HG03565 (cell line): Measurements from ENCODE around the gene EEFSEC.

Source experiments
- ATAC-seq: cut with Tn5 transposase; IDR thresholded peaks from one replicate; pipeline ENCODE4 v1.9.1; 2021; ENCODE audit warnings: mild to moderate bottlenecking, moderate library complexity; ENCODE audit not compliant: unreplicated experiment

EEFSEC gene

GRCh38 chr3:128282380-128283196 is 129.3 kb downstream of the EEFSEC start:
- no peak for ATAC-seq

- ATAC-seq = no peak
Observed at GRCh38 chr3:128283421-128283820, 130.1 kb downstream of the EEFSEC start.

- ATAC-seq = no peak
Observed at GRCh38 chr3:128285042-128285966, 132.0 kb downstream of the EEFSEC start.

GRCh38 chr3:128285967-128286321 is 132.7 kb downstream of the EEFSEC start:
- no peak for ATAC-seq

- ATAC-seq = no peak
Observed at GRCh38 chr3:128286691-128287090, 133.4 kb downstream of the EEFSEC start.

- ATAC-seq = no peak
Observed at GRCh38 chr3:128287216-128287615, 133.9 kb downstream of the EEFSEC start.

GRCh38 chr3:128289534-128289933 is 136.3 kb downstream of the EEFSEC start:
- ATAC-seq = no peak

GRCh38 chr3:128290484-128290883 is 137.2 kb downstream of the EEFSEC start:
- no peak for ATAC-seq

- ATAC-seq = no peak
Observed at GRCh38 chr3:128293930-128294329, 140.6 kb downstream of the EEFSEC start.

GRCh38 chr3:128294999-128295468 is 141.8 kb downstream of the EEFSEC start:
- ATAC-seq = no peak

- no peak for ATAC-seq
Observed at GRCh38 chr3:128296469-128297251, 143.4 kb downstream of the EEFSEC start.

- ATAC-seq = no peak
Observed at GRCh38 chr3:128297401-128298138, 144.3 kb downstream of the EEFSEC start.

- ATAC-seq = no peak
Observed at GRCh38 chr3:128301186-128302023, 148.1 kb downstream of the EEFSEC start.

GRCh38 chr3:128306481-128306880 is 153.2 kb downstream of the EEFSEC start:
- no peak for ATAC-seq

GRCh38 chr3:128307029-128307633 is 153.8 kb downstream of the EEFSEC start:
- no peak for ATAC-seq

- ATAC-seq = no peak
Observed at GRCh38 chr3:128307781-128308469, 154.6 kb downstream of the EEFSEC start.

- no peak for ATAC-seq
Observed at GRCh38 chr3:128309026-128309425, 155.7 kb downstream of the EEFSEC start.

GRCh38 chr3:128310286-128311058 is 157.2 kb downstream of the EEFSEC start:
- ATAC-seq = no peak
